Cardiac fibroblast (primary cell): Measurements from ENCODE around the gene CPA1.

Experiments used
- DNase-seq, 2 donors: peaks; one replicate each; pipeline versions ENCODE4 v3.0.0 to v3.0.0-alpha.2; 2010; ENCODE audit warnings: low read depth in 2 of 2
- H3K4me3 ChIP-seq, 2 donors: replicated peaks in 1 of 2; 1 replicate in 1 of 2; 2 replicates in 1 of 2; pipeline ENCODE4 v1.5.1; 2011; ENCODE audit warnings: low read depth in 2 of 2, low read length in 2 of 2, mild to moderate bottlenecking in 2 of 2, moderate library complexity in 1 of 2
- CTCF ChIP-seq: IDR thresholded peaks from one replicate; pipeline ENCODE4 v1.5.1; 2011; ENCODE audit warnings: low read depth, mild to moderate bottlenecking, low read length, inconsistent platforms

CPA1 gene

GRCh38 chr7:130401101-130401500, 20.8 kb downstream of the CPA1 start:
- no peak overlapping the region for H3K4me3 ChIP-seq
- no peak for TF ChIP-seq CTCF
- no peak for DNase-seq

- TF ChIP-seq CTCF: no peak
- H3K4me3 ChIP-seq: no peak overlapping the region
- DNase-seq: peak in 1 of 2 donors; percentile 55
Measured at GRCh38 chr7:130401578-130401977, 21.3 kb downstream of the CPA1 start.

- DNase-seq: no peak
- TF ChIP-seq CTCF: no peak
- H3K4me3 ChIP-seq: no peak overlapping the region
Measured at GRCh38 chr7:130405003-130405402, 24.7 kb downstream of the CPA1 start.

- no peak for TF ChIP-seq CTCF
- DNase-seq: peak in 1 of 2 donors; percentile 63
- H3K4me3 ChIP-seq: no peak overlapping the region
Measured at GRCh38 chr7:130409067-130409711, 28.9 kb downstream of the CPA1 start.

- DNase-seq: no peak
- H3K4me3 ChIP-seq: no peak overlapping the region
- TF ChIP-seq CTCF: no peak
Measured at GRCh38 chr7:130409712-130410072, 29.4 kb downstream of the CPA1 start.

GRCh38 chr7:130410868-130411541, 30.7 kb downstream of the CPA1 start:
- no peak for DNase-seq
- no peak overlapping the region for H3K4me3 ChIP-seq
- TF ChIP-seq CTCF: no peak

- no peak overlapping the region for H3K4me3 ChIP-seq
- no peak for DNase-seq
- no peak for TF ChIP-seq CTCF
Measured at GRCh38 chr7:130413201-130413600, 32.9 kb downstream of the CPA1 start.
